GM12872 (cell line): ENCODE data around the gene ACP4.
"Not testable (repeated sequence)": the region's sequence is repeated elsewhere in the genome, so short reads cannot be mapped to it uniquely, and the experiment has no call there.

ENCODE experiments used
- CTCF ChIP-seq: IDR thresholded peaks from 3 replicates; pipeline ENCODE4 v1.5.1; 2011; ENCODE audit warnings: low read depth, mild to moderate bottlenecking, low read length, moderate library complexity; ENCODE audit not compliant: insufficient read depth

Gene ACP4

GRCh38 chr19:50759886-50760285 lies 30.3 kb upstream of the ACP4 start:
- TF ChIP-seq CTCF: no peak

GRCh38 chr19:50764409-50764808 lies 25.8 kb upstream of the ACP4 start:
- no peak for TF ChIP-seq CTCF

- TF ChIP-seq CTCF: no peak
Measured at GRCh38 chr19:50768277-50768676, 21.9 kb upstream of the ACP4 start.

- TF ChIP-seq CTCF: not testable (repeated sequence)
Measured at GRCh38 chr19:50770164-50770563, 20.1 kb upstream of the ACP4 start, which contains the start of gene GPR32. Gene GPR32 (plus strand): TSS chr19:50770464. CDS start chr19:50770601, 137 bp downstream.

GRCh38 chr19:50770888-50771287 lies 19.3 kb upstream of the ACP4 start:
- TF ChIP-seq CTCF: no peak

GRCh38 chr19:50772476-50772875 lies 17.7 kb upstream of the ACP4 start:
- TF ChIP-seq CTCF: no peak

- TF ChIP-seq CTCF: no peak
Measured at GRCh38 chr19:50776131-50776530, 14.1 kb upstream of the ACP4 start.

GRCh38 chr19:50777261-50777660 lies 13.0 kb upstream of the ACP4 start:
- TF ChIP-seq CTCF: no peak
